Neural cell (in vitro differentiated cells): ENCODE data around the gene ZCCHC14. TPM values are rescaled to one million over a fixed set of nuclear protein-coding genes. Genes with fewer than 3 reads are reported as not detected.

Experiments used
- H2AFZ ChIP-seq: fragments of 200-600, 300-800 bp; sonication (generic), shearing (Covaris generic); 2 replicates; pipeline ENCODE4 v1.6.0; 2014; ENCODE audit warnings: low read depth, mild to moderate bottlenecking, antibody characterized with exemption, low read length, moderate library complexity
- H3F3A ChIP-seq: fragments of 200-600 bp; shearing (Covaris generic); 2 replicates; pipeline ENCODE4 v1.6.1; 2016; ENCODE audit warnings: mild to moderate bottlenecking, moderate library complexity, mixed read lengths, antibody characterized with exemption, low read length; ENCODE audit not compliant: insufficient read depth, poor library complexity, severe bottlenecking
- H3K27ac ChIP-seq: fragments of 200-600, 300-800 bp; sonication (generic), shearing (Covaris generic); 2 replicates; pipeline ENCODE4 v1.5.1; 2014; ENCODE audit warnings: mild to moderate bottlenecking, low read length, moderate library complexity
- H3K27me3 ChIP-seq: fragments of 300-800, 200-600 bp; sonication (generic), shearing (Covaris generic); 2 replicates; pipeline ENCODE4 v1.6.0; 2014; ENCODE audit warnings: mild to moderate bottlenecking, low read depth, low read length, moderate library complexity; ENCODE audit not compliant: insufficient read depth
- H3K36me3 ChIP-seq: fragments of 300-800, 200-600 bp; sonication (generic), shearing (Covaris generic); 2 replicates; pipeline ENCODE4 v1.5.1; 2014; ENCODE audit warnings: mild to moderate bottlenecking, antibody characterized with exemption, low read length, moderate library complexity; ENCODE audit not compliant: insufficient read depth
- H3K4me2 ChIP-seq: fragments of 300-800, 200-600 bp; sonication (generic), shearing (Covaris generic); 2 replicates; pipeline ENCODE4 v1.6.0; 2014; ENCODE audit warnings: mild to moderate bottlenecking, low read length
- H3K4me3 ChIP-seq: fragments of 300-800, 200-600 bp; sonication (generic), shearing (Covaris generic); 2 replicates; pipeline ENCODE4 v1.5.1; 2014; ENCODE audit warnings: mild to moderate bottlenecking, low read length, moderate library complexity
- H3K79me2 ChIP-seq: fragments of 200-600 bp; shearing (Covaris generic); replicated peaks from 2 replicates; pipeline ENCODE4 v1.6.0; 2014; ENCODE audit warnings: mild to moderate bottlenecking, low read length, moderate library complexity; ENCODE audit not compliant: insufficient read depth
- H3K9ac ChIP-seq: fragments of 300-800, 200-600 bp; sonication (generic), shearing (Covaris generic); 2 replicates; pipeline ENCODE4 v1.6.1; 2016; ENCODE audit warnings: mild to moderate bottlenecking, low read length, mixed read lengths
- H3K9me2 ChIP-seq: fragments of 200-600 bp; shearing (Covaris generic); 2 replicates; pipeline ENCODE4 v1.6.1; 2016; ENCODE audit warnings: mild to moderate bottlenecking, low read length, mixed read lengths; ENCODE audit not compliant: insufficient read depth
- H3K9me3 ChIP-seq: fragments of 200-600, 300-800 bp; sonication (generic), shearing (Covaris generic); 2 replicates; pipeline ENCODE4 v1.6.1; 2016; ENCODE audit warnings: mild to moderate bottlenecking, mixed run types, low read length, moderate library complexity, mixed read lengths
- H4K20me1 ChIP-seq: fragments of 200-600 bp; shearing (Covaris generic); 2 replicates; pipeline ENCODE4 v1.6.1; 2016; ENCODE audit warnings: mild to moderate bottlenecking, mixed run types; ENCODE audit not compliant: insufficient read depth
- CTCF ChIP-seq: fragments of 450-650 bp; IDR thresholded peaks from 2 replicates; pipeline ENCODE4 v1.5.1; 2014; ENCODE audit warnings: antibody characterized with exemption, mild to moderate bottlenecking, moderate library complexity; ENCODE audit not compliant: poor library complexity, severe bottlenecking
- EP300 ChIP-seq: fragments of 450-650 bp; conservative IDR thresholded peaks from 2 replicates; pipeline ENCODE4 v1.6.1; 2014; ENCODE audit warnings: antibody characterized with exemption, mild to moderate bottlenecking, moderate library complexity; ENCODE audit not compliant: poor library complexity, severe bottlenecking
- EZH2 ChIP-seq: fragments of 200-600, 300-800 bp; shearing (Covaris generic), sonication (generic); IDR thresholded peaks from 2 replicates; pipeline ENCODE4 v1.6.1; 2014; ENCODE audit warnings: antibody characterized with exemption, low read length, borderline replicate concordance, mild to moderate bottlenecking; ENCODE audit not compliant: insufficient read depth, poor library complexity, severe bottlenecking
- MXI1 ChIP-seq: fragments of 450-650 bp; conservative IDR thresholded peaks from 2 replicates; pipeline ENCODE4 v1.6.1; 2014; ENCODE audit warnings: antibody characterized with exemption, mild to moderate bottlenecking; ENCODE audit not compliant: poor library complexity, severe bottlenecking
- POLR2AphosphoS5 ChIP-seq: IDR thresholded peaks from 2 replicates; pipeline ENCODE4 v1.6.1; 2012
- RAD21 ChIP-seq: fragments of 450-650 bp; conservative IDR thresholded peaks from 2 replicates; pipeline ENCODE4 v1.6.1; 2014; ENCODE audit warnings: antibody characterized with exemption, mild to moderate bottlenecking, moderate library complexity
- REST ChIP-seq: IDR thresholded peaks from 2 replicates; pipeline ENCODE4 v1.6.1; 2012; ENCODE audit warnings: borderline replicate concordance
- SMC3 ChIP-seq: fragments of 450-650 bp; conservative IDR thresholded peaks from 2 replicates; pipeline ENCODE4 v1.6.1; 2014; ENCODE audit warnings: antibody characterized with exemption, mild to moderate bottlenecking, moderate library complexity; ENCODE audit not compliant: poor library complexity
- TAF1 ChIP-seq: IDR thresholded peaks from 2 replicates; pipeline ENCODE4 v1.6.1; 2012; ENCODE audit warnings: low read depth
- polyA plus RNA-seq: library from polyadenylated mRNA; depleted of rRNA; stranded (reverse); fragments of >200 nt; gene quantifications from 2 replicates; pipeline ENCODE4 v1.2.3, GENCODE V29; 2014

ZCCHC14 gene
- polyA plus RNA-seq, 1 donor from 2014 or later, result 22.1 TPM

- Histone ChIP-seq H3K9me3 (no peaks in the 10 kb centered on the region), H2AFZ (no peak overlapping the region), H3K4me3 (no peak overlapping the region), H3K9ac (no peak overlapping the region), H4K20me1 (no peaks in the 10 kb centered on the region), H3F3A (no peaks in the 10 kb centered on the region), H3K9me2 (no peaks in the 10 kb centered on the region), H3K4me2 (no peak overlapping the region), H3K27ac (no peak overlapping the region), H3K36me3 (peaks cover 2% of the 10 kb centered on the region), H3K79me2 (no peaks in the 10 kb centered on the region), H3K27me3 (no peaks in the 10 kb centered on the region)
- TF ChIP-seq REST (no peak), POLR2AphosphoS5 (no peak), CTCF (no peak), TAF1 (no peak), MXI1 (no peak), SMC3 (no peak), RAD21 (no peak), EZH2 (no peak), EP300 (no peak)
Observed at GRCh38 chr16:87366930-87367329, 125.9 kb downstream of the ZCCHC14 start.

DNA sequence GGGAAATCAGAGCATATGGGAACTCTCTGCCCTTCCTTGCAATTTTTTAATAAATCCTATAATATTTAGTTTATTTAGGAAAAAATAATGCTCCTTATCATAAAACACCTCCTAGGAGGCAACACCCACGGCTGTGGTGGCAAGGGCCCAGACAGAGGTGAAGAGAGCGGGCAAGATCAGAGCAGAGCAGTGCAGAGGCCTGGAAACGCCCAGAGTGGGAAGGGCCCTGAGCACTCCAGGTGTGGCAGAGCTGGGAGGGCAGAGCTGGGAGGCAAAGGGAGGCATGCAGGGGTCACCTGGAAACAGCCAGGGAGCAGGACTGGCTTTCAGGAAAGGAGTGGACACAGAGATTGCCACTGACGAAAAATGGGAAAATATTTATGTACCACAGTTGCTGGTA, 126.5 kb downstream of the ZCCHC14 start:
- no peaks in the 10 kb centered on the region for H3K79me2 ChIP-seq
- H3K27ac ChIP-seq, result no peak overlapping the region
- no peaks in the 10 kb centered on the region for H3K9me3 ChIP-seq
- H3K27me3 ChIP-seq, result no peaks in the 10 kb centered on the region
- no peaks in the 10 kb centered on the region for H3F3A ChIP-seq
- H4K20me1 ChIP-seq, result no peaks in the 10 kb centered on the region
- H3K4me2 ChIP-seq, result no peak overlapping the region
- no peaks in the 10 kb centered on the region for H3K9me2 ChIP-seq
- no peak overlapping the region for H2AFZ ChIP-seq
- H3K36me3 ChIP-seq, result peaks cover 9% of the 10 kb centered on the region
- H3K4me3 ChIP-seq, result no peak overlapping the region
- TF ChIP-seq CTCF (no peak), TAF1 (no peak), POLR2AphosphoS5 (no peak), RAD21 (no peak), EZH2 (no peak), EP300 (no peak), SMC3 (no peak), MXI1 (no peak), REST (no peak)
- H3K9ac ChIP-seq, result no peak overlapping the region
